WTC11 (cell line): Measurements from ENCODE around the gene OXNAD1. TPM values are rescaled to one million over a fixed set of nuclear protein-coding genes. Genes with fewer than 3 reads are reported as not detected.
A peak's percentile ranks its signal among the peaks of the same experiment; 100 is the strongest.

ENCODE experiments used
- ATAC-seq: fragments of 200-7000 bp; cut with Tn5 transposase; 2 replicates; pipeline ENCODE4 v1.10.0; 2021; ENCODE audit warnings: mild to moderate bottlenecking, moderate library complexity
- CTCF ChIA-PET: fragments of 300-600 bp; sonication (Branson Sonifier 250); formaldehyde crosslinking; loops from one replicate; lab custom pipeline; 2021; ENCODE audit warnings: antibody characterized with exemption; lab: Charles Lee
- POLR2A ChIA-PET: fragments of 350-600 bp; sonication (Branson Sonifier 250); formaldehyde crosslinking; loops from one replicate; lab custom pipeline; 2021; ENCODE audit warnings: antibody characterized with exemption; lab: Charles Lee
- DNase-seq: peaks from one replicate; pipeline ENCODE4 v3.0.0; 2021; ENCODE audit warnings: low spot score
- H3K27ac Mint-ChIP-seq: 2 replicates; pipeline ENCODE4 v1.8.0; 2021; ENCODE audit warnings: mixed read lengths
- H3K27me3 Mint-ChIP-seq: 2 replicates; pipeline ENCODE4 v1.8.0; 2021; ENCODE audit warnings: low read depth, mild to moderate bottlenecking, moderate library complexity, mixed read lengths
- H3K36me3 Mint-ChIP-seq: 2 replicates; pipeline ENCODE4 v1.8.0; 2021; ENCODE audit warnings: mixed read lengths
- H3K4me1 Mint-ChIP-seq: 2 replicates; pipeline ENCODE4 v1.8.0; 2022; ENCODE audit warnings: mixed read lengths
- H3K4me3 Mint-ChIP-seq: 2 replicates; pipeline ENCODE4 v1.8.0; 2021; ENCODE audit warnings: mild to moderate bottlenecking, moderate library complexity, mixed read lengths
- H3K9me3 Mint-ChIP-seq: 2 replicates; pipeline ENCODE4 v1.8.0; 2021; ENCODE audit warnings: mixed read lengths
- CBFB ChIP-seq: sonication (generic); formaldehyde crosslinking; IDR thresholded peaks from 2 replicates; pipeline ENCODE4 v1.8.1; 2022; ENCODE audit warnings: mild to moderate bottlenecking, low read depth, missing genetic modification reagents
- ELF4 ChIP-seq: sonication (generic); formaldehyde crosslinking; IDR thresholded peaks from 2 replicates; pipeline ENCODE4 v1.8.1; 2022; ENCODE audit warnings: low read depth, mild to moderate bottlenecking, moderate library complexity, missing genetic modification reagents
- EMX1 ChIP-seq: fragments of 250-450 bp; sonication (Bioruptor Pico); IDR thresholded peaks from 2 replicates; pipeline ENCODE4 v1.8.0; 2021; ENCODE audit warnings: mild to moderate bottlenecking
- GABPB1 ChIP-seq: sonication (generic); formaldehyde crosslinking; IDR thresholded peaks from 2 replicates; pipeline ENCODE4 v1.8.1; 2023; ENCODE audit warnings: mild to moderate bottlenecking, missing genetic modification reagents
- NR1H2 ChIP-seq: sonication (generic); formaldehyde crosslinking; IDR thresholded peaks from 2 replicates; pipeline ENCODE4 v1.9.0; 2021; ENCODE audit warnings: mild to moderate bottlenecking, moderate library complexity, missing genetic modification reagents
- NR2C2 ChIP-seq: sonication (generic); formaldehyde crosslinking; IDR thresholded peaks from 2 replicates; pipeline ENCODE4 v1.8.0; 2022; ENCODE audit warnings: mild to moderate bottlenecking, missing genetic modification reagents
- RELA ChIP-seq: sonication (generic); formaldehyde crosslinking; IDR thresholded peaks from 2 replicates; pipeline ENCODE4 v1.8.1; 2022; ENCODE audit warnings: missing genetic modification reagents, mild to moderate bottlenecking, borderline replicate concordance
- TCF7 ChIP-seq: sonication (generic); formaldehyde crosslinking; IDR thresholded peaks from 2 replicates; pipeline ENCODE4 v1.8.0; 2022; ENCODE audit warnings: mild to moderate bottlenecking, low read depth, missing genetic modification reagents, moderate library complexity
- TEAD1 ChIP-seq: sonication (generic); formaldehyde crosslinking; IDR thresholded peaks from 2 replicates; pipeline ENCODE4 v1.8.0; 2022; ENCODE audit warnings: mild to moderate bottlenecking, missing genetic modification reagents
- TP53 ChIP-seq: sonication (generic); formaldehyde crosslinking; IDR thresholded peaks from 2 replicates; pipeline ENCODE4 v1.8.1; 2023; ENCODE audit warnings: mild to moderate bottlenecking, missing genetic modification reagents
- ZNF138 ChIP-seq: sonication (generic); formaldehyde crosslinking; conservative IDR thresholded peaks from 2 replicates; pipeline ENCODE4 v1.8.1; 2022; ENCODE audit warnings: mild to moderate bottlenecking, moderate library complexity, missing genetic modification reagents
- ZNF263 ChIP-seq: sonication (generic); formaldehyde crosslinking; IDR thresholded peaks from 2 replicates; pipeline ENCODE4 v1.8.1; 2022; ENCODE audit warnings: low read depth, mild to moderate bottlenecking, moderate library complexity, missing genetic modification reagents
- total RNA-seq: library from RNA; stranded (reverse); gene quantifications from 3 replicates; pipeline ENCODE4 v1.2.3, GENCODE V29; 2021
- TF ChIP-seq, protein P1 (sequence below): fragments of 250-450 bp; sonication (Bioruptor Pico); IDR thresholded peaks from 2 replicates; pipeline ENCODE4 v1.9.0; 2021; ENCODE audit warnings: mild to moderate bottlenecking, borderline replicate concordance
- TF ChIP-seq, protein P2 (sequence below): sonication (generic); formaldehyde crosslinking; IDR thresholded peaks from 2 replicates; pipeline ENCODE4 v1.8.0; 2022; ENCODE audit warnings: missing genetic modification reagents
- TF ChIP-seq, protein P3 (sequence below): sonication (generic); formaldehyde crosslinking; IDR thresholded peaks from 2 replicates; pipeline ENCODE4 v1.8.1; 2022; ENCODE audit warnings: missing genetic modification reagents, borderline replicate concordance
- TF ChIP-seq, protein P4 (sequence below): sonication (generic); formaldehyde crosslinking; IDR thresholded peaks from 2 replicates; pipeline ENCODE4 v1.8.1; 2023; ENCODE audit warnings: mild to moderate bottlenecking, missing genetic modification reagents, moderate library complexity
- TF ChIP-seq, protein P5 (sequence below): sonication (generic); formaldehyde crosslinking; IDR thresholded peaks from 2 replicates; pipeline ENCODE4 v1.8.0; 2022; ENCODE audit warnings: mild to moderate bottlenecking, missing genetic modification reagents

Gene OXNAD1
- total RNA-seq, 1 experiment from 2014 or later = 21.7 TPM

DNA sequence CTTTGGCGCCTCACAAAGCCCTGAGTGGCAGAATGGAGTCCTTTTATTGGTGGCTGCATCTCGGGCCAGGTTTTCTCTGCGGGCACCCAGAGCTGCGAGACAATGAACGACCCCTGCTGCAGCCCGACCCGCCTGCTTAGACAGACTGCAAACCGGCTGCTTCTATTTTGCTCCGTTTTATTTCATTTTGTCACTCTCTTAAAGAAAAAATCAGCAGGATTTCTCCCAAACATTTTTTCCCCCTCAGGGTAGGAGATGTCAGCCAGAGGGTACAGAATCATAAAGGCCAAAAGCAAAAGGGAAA, 64.8 kb downstream of the OXNAD1 start:
- peaks cover 18% of the 10 kb centered on the region for H3K4me1 Mint-ChIP-seq
- ChIA-PET POLR2A (no interaction called here), CTCF (no interaction called here)
- H3K36me3 Mint-ChIP-seq = peaks cover 44% of the 10 kb centered on the region
- H3K9me3 Mint-ChIP-seq = peaks cover 35% of the 10 kb centered on the region
- DNase-seq (no peak), ATAC-seq (peak; percentile 73)
- TF ChIP-seq EMX1 = no peak
- no peak for TF ChIP-seq TEAD1
- TF ChIP-seq GABPB1 = no peak
- TF ChIP-seq, protein P1, sequence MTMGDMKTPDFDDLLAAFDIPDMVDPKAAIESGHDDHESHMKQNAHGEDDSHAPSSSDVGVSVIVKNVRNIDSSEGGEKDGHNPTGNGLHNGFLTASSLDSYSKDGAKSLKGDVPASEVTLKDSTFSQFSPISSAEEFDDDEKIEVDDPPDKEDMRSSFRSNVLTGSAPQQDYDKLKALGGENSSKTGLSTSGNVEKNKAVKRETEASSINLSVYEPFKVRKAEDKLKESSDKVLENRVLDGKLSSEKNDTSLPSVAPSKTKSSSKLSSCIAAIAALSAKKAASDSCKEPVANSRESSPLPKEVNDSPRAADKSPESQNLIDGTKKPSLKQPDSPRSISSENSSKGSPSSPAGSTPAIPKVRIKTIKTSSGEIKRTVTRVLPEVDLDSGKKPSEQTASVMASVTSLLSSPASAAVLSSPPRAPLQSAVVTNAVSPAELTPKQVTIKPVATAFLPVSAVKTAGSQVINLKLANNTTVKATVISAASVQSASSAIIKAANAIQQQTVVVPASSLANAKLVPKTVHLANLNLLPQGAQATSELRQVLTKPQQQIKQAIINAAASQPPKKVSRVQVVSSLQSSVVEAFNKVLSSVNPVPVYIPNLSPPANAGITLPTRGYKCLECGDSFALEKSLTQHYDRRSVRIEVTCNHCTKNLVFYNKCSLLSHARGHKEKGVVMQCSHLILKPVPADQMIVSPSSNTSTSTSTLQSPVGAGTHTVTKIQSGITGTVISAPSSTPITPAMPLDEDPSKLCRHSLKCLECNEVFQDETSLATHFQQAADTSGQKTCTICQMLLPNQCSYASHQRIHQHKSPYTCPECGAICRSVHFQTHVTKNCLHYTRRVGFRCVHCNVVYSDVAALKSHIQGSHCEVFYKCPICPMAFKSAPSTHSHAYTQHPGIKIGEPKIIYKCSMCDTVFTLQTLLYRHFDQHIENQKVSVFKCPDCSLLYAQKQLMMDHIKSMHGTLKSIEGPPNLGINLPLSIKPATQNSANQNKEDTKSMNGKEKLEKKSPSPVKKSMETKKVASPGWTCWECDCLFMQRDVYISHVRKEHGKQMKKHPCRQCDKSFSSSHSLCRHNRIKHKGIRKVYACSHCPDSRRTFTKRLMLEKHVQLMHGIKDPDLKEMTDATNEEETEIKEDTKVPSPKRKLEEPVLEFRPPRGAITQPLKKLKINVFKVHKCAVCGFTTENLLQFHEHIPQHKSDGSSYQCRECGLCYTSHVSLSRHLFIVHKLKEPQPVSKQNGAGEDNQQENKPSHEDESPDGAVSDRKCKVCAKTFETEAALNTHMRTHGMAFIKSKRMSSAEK = no peak
- TF ChIP-seq NR1H2 (CRISPR knock-in tag) = no peak
- TF ChIP-seq CBFB (CRISPR knock-in tag) = no peak
- no peak for TF ChIP-seq ZNF263 (CRISPR knock-in tag)
- H3K27ac Mint-ChIP-seq = no peak overlapping the region
- no peaks in the 10 kb centered on the region for H3K27me3 Mint-ChIP-seq
- no peak overlapping the region for H3K4me3 Mint-ChIP-seq

DNA sequence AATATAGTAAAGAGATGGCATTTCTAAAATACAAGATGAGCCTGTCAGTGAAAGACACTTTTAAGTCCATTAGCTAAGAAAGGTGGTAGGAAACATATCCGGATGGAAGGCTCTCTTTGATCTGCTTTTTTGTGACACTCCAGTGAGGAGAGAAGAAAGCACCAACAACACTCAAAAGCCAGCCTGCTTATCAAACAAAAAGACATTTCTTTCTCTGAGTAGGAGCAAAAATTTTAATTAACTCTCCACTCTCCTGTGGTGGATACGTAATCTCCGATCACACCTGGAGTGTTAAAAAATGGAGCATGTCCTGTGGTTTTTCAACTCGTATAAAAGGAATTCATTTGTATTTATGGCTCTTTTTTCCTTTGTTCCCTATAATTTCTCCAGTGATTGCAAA, 65.3 kb downstream of the OXNAD1 start:
- CTCF ChIA-PET = no interaction called here
- no peaks in the 10 kb centered on the region for H3K27me3 Mint-ChIP-seq
- H3K9me3 Mint-ChIP-seq = peaks cover 38% of the 10 kb centered on the region
- DNase-seq (no peak), ATAC-seq (no peak)
- TF ChIP-seq, protein P2, sequence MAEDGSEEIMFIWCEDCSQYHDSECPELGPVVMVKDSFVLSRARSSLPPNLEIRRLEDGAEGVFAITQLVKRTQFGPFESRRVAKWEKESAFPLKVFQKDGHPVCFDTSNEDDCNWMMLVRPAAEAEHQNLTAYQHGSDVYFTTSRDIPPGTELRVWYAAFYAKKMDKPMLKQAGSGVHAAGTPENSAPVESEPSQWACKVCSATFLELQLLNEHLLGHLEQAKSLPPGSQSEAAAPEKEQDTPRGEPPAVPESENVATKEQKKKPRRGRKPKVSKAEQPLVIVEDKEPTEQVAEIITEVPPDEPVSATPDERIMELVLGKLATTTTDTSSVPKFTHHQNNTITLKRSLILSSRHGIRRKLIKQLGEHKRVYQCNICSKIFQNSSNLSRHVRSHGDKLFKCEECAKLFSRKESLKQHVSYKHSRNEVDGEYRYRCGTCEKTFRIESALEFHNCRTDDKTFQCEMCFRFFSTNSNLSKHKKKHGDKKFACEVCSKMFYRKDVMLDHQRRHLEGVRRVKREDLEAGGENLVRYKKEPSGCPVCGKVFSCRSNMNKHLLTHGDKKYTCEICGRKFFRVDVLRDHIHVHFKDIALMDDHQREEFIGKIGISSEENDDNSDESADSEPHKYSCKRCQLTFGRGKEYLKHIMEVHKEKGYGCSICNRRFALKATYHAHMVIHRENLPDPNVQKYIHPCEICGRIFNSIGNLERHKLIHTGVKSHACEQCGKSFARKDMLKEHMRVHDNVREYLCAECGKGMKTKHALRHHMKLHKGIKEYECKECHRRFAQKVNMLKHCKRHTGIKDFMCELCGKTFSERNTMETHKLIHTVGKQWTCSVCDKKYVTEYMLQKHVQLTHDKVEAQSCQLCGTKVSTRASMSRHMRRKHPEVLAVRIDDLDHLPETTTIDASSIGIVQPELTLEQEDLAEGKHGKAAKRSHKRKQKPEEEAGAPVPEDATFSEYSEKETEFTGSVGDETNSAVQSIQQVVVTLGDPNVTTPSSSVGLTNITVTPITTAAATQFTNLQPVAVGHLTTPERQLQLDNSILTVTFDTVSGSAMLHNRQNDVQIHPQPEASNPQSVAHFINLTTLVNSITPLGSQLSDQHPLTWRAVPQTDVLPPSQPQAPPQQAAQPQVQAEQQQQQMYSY (CRISPR knock-in tag) = no peak
- TF ChIP-seq RELA = no peak
- TF ChIP-seq TP53 (CRISPR knock-in tag) = no peak
- TF ChIP-seq, protein P3, sequence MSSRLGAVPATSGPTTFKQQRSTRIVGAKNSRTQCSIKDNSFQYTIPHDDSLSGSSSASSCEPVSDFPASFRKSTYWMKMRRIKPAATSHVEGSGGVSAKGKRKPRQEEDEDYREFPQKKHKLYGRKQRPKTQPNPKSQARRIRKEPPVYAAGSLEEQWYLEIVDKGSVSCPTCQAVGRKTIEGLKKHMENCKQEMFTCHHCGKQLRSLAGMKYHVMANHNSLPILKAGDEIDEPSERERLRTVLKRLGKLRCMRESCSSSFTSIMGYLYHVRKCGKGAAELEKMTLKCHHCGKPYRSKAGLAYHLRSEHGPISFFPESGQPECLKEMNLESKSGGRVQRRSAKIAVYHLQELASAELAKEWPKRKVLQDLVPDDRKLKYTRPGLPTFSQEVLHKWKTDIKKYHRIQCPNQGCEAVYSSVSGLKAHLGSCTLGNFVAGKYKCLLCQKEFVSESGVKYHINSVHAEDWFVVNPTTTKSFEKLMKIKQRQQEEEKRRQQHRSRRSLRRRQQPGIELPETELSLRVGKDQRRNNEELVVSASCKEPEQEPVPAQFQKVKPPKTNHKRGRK (CRISPR knock-in tag) = no peak
- TF ChIP-seq ZNF138 (CRISPR knock-in tag) = no peak
- no peak for TF ChIP-seq TCF7 (CRISPR knock-in tag)
- no peak for TF ChIP-seq ELF4 (CRISPR knock-in tag)
- TF ChIP-seq NR2C2 = no peak
- TF ChIP-seq, protein P4, sequence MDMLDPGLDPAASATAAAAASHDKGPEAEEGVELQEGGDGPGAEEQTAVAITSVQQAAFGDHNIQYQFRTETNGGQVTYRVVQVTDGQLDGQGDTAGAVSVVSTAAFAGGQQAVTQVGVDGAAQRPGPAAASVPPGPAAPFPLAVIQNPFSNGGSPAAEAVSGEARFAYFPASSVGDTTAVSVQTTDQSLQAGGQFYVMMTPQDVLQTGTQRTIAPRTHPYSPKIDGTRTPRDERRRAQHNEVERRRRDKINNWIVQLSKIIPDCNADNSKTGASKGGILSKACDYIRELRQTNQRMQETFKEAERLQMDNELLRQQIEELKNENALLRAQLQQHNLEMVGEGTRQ (CRISPR knock-in tag) = no peak
- TF ChIP-seq, protein P5, sequence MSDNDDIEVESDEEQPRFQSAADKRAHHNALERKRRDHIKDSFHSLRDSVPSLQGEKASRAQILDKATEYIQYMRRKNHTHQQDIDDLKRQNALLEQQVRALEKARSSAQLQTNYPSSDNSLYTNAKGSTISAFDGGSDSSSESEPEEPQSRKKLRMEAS (CRISPR knock-in tag) = no peak
- H3K4me1 Mint-ChIP-seq = peaks cover 18% of the 10 kb centered on the region
- H3K27ac Mint-ChIP-seq = no peak overlapping the region
- H3K36me3 Mint-ChIP-seq = peaks cover 50% of the 10 kb centered on the region
- POLR2A ChIA-PET = no interaction called here
- no peak overlapping the region for H3K4me3 Mint-ChIP-seq
